Right atrium auricular region (tissue), 2 donors: Measurements from ENCODE around the gene CAPG. TPM values are rescaled to one million over a fixed set of nuclear protein-coding genes. Genes with fewer than 3 reads are reported as not detected.
"Not testable (repeated sequence)": the region's sequence is repeated elsewhere in the genome, so short reads cannot be mapped to it uniquely, and the experiment has no call there.

Experiments
- DNase-seq: peaks from one replicate; pipeline ENCODE4 v3.0.0-alpha.2; 2019; ENCODE audit warnings: low spot score
- H3K27ac ChIP-seq, 2 donors: fragments of 200-600 bp; sonication (generic); 1 replicate in 1 of 2; 2 replicates in 1 of 2; pipeline ENCODE4 v1.5.1; 2016 to 2019
- H3K27me3 ChIP-seq, 2 donors: fragments of 200-600 bp; sonication (generic); one replicate each; pipeline versions ENCODE4 v1.5.1 to v1.6.0; 2017 to 2019
- H3K36me3 ChIP-seq: fragments of 200-600 bp; sonication (generic); one replicate; pipeline ENCODE4 v1.5.1; 2016
- H3K4me1 ChIP-seq, 2 donors: fragments of 200-600 bp; sonication (generic); one replicate each; pipeline versions ENCODE4 v1.5.1 to v1.6.0; 2017 to 2019
- H3K4me3 ChIP-seq, 2 donors: fragments of 200-600 bp; sonication (generic); 1 replicate in 1 of 2; 2 replicates in 1 of 2; pipeline ENCODE4 v1.5.1; 2017 to 2019; ENCODE audit warnings: mild to moderate bottlenecking in 1 of 2, moderate library complexity in 1 of 2
- H3K9me3 ChIP-seq, 2 donors: fragments of 200-600 bp; sonication (generic); one replicate each; pipeline ENCODE4 v1.5.1; 2019
- CTCF ChIP-seq, 2 donors: fragments of 200-600 bp; sonication (generic); IDR thresholded peaks; one replicate each; pipeline ENCODE4 v1.5.1; 2019; ENCODE audit warnings: antibody characterized with exemption in 2 of 2
- total RNA-seq, 2 donors: library from RNA; depleted of rRNA; stranded (reverse); fragments of >200 nt; gene quantifications; one replicate each; pipeline ENCODE4 v1.1.0, GENCODE V29; 2016

The CAPG gene
- total RNA-seq, 2 donors from 2014 or later, result 8.7 to 43.4 TPM

- no peak for TF ChIP-seq CTCF (IDR thresholded peaks at IDR 0.05)
- Histone ChIP-seq H3K4me3 (no peak overlapping the region), H3K36me3 (peaks cover 23% of the 10 kb centered on the region)
Measured at GRCh38 chr2:85367180-85367579, 43.0 kb downstream of the CAPG start.

GRCh38 chr2:85362653-85363387 is 47.3 kb downstream of the CAPG start:
- not testable (repeated sequence) for H3K27ac ChIP-seq, H3K4me3 ChIP-seq, H3K4me1 ChIP-seq, DNase-seq, H3K9me3 ChIP-seq, H3K27me3 ChIP-seq
- peaks cover 30% of the 10 kb centered on the region for H3K36me3 ChIP-seq

More at GRCh38 chr2:85367180-85367579, 43.0 kb downstream of the CAPG start:
- Histone ChIP-seq H3K9me3 (no peaks in the 10 kb centered on the region), H3K27me3 (no peaks in the 10 kb centered on the region), H3K27ac (no peak overlapping the region), H3K4me1 (no peaks in the 10 kb centered on the region)
- no peak for DNase-seq

GRCh38 chr2:85357736-85358135 is 52.4 kb downstream of the CAPG start:
- H3K4me1 ChIP-seq, result peaks cover 0 to 23% of the 10 kb centered on the region in 2 donors
- peaks cover 23% of the 10 kb centered on the region for H3K36me3 ChIP-seq
- no peaks in the 10 kb centered on the region for H3K9me3 ChIP-seq
- no peak overlapping the region for H3K4me3 ChIP-seq
- no peak overlapping the region for H3K27ac ChIP-seq
- no peak for TF ChIP-seq CTCF (IDR thresholded peaks at IDR 0.05)
- no peak for DNase-seq
- no peaks in the 10 kb centered on the region for H3K27me3 ChIP-seq

GRCh38 chr2:85356186-85356585 is 54.0 kb downstream of the CAPG start:
- H3K36me3 ChIP-seq, result peaks cover 20% of the 10 kb centered on the region
- TF ChIP-seq CTCF (IDR thresholded peaks at IDR 0.05), result no peak

GRCh38 chr2:85355521-85355920 is 54.6 kb downstream of the CAPG start:
- TF ChIP-seq CTCF (IDR thresholded peaks at IDR 0.05), result no peak
- no peak for DNase-seq
- H3K27ac ChIP-seq, result no peak overlapping the region
- peaks cover 26% of the 10 kb centered on the region for H3K36me3 ChIP-seq
- H3K27me3 ChIP-seq, result no peaks in the 10 kb centered on the region
- H3K4me3 ChIP-seq, result peak overlapping the region; percentile 69 to 74
- H3K9me3 ChIP-seq, result no peaks in the 10 kb centered on the region
- H3K4me1 ChIP-seq, result peaks cover 0 to 26% of the 10 kb centered on the region in 2 donors

More at GRCh38 chr2:85356186-85356585, 54.0 kb downstream of the CAPG start:
- Histone ChIP-seq H3K4me3 (no peak overlapping the region), H3K27me3 (no peaks in the 10 kb centered on the region), H3K4me1 (peaks cover 0 to 26% of the 10 kb centered on the region in 2 donors), H3K9me3 (no peaks in the 10 kb centered on the region), H3K27ac (no peak overlapping the region)
- no peak for DNase-seq

- no peak for TF ChIP-seq CTCF (IDR thresholded peaks at IDR 0.05)
- peaks cover 0 to 26% of the 10 kb centered on the region in 2 donors for H3K4me1 ChIP-seq
- H3K4me3 ChIP-seq, result peak overlapping the region; percentile 69 to 74
- H3K27ac ChIP-seq, result peak overlapping the region; percentile 85 to 91
- H3K9me3 ChIP-seq, result no peaks in the 10 kb centered on the region
- H3K27me3 ChIP-seq, result no peaks in the 10 kb centered on the region
- peaks cover 31% of the 10 kb centered on the region for H3K36me3 ChIP-seq
- no peak for DNase-seq
Measured at GRCh38 chr2:85355073-85355410, 55.1 kb downstream of the CAPG start.
